ENCODE data around the gene ESR2. TPM values are rescaled to one million over a fixed set of nuclear protein-coding genes. Genes with fewer than 3 reads are reported as not detected.
A peak's percentile ranks its signal among the peaks of the same experiment; 100 is the strongest.

ESR2 gene
- total RNA-seq, 4 donors from 2014 or later, result 0.51 TPM; not detected in 3

DNA sequence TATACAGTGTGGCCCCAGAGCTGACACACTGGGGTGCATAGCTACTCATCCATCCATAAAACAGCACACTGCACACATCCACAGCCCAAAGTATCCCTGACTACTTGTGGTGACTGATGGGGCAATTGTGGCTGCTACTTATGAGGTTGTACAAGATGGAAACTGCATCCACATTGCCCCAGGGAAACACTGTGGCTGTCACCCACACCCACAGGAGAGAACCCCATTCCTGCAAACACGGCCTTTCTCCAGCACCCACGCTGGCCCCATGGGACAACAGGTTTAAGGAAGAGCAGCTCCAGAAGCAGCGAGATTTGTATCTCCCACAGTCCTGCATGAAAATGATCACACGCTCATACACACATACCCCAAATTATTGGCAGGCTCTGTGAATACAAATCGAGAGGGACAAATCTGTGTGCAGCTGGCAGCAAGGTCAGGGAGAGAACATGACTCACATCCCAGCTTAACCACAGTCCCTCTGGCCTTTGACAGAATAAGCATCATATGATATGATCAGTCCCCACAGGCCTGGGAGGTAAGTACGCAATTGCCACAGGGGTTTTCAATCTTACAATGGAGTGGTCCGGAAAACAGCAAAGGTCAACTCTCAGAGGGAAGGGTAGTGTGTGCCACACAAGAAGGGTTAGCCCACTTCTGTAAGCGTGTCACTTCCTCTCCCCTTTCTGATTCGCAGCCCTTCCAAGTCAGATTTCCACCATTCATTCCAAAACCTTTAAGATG is 61.9 kb downstream of the ESR2 start:
- DNase-seq (peak; percentile 61 to 81), ATAC-seq (peak; percentile 88 to 93)
- in situ Hi-C loops (cut with MboI; ENCODE audit: low sequenced_read_pairs in 4 of 4), result no loop called here
- TF ChIP-seq POLR2A (IDR thresholded peaks at IDR 0.05), result peak in 1 of 2 donors; percentile 34
- TF ChIP-seq, protein P1, sequence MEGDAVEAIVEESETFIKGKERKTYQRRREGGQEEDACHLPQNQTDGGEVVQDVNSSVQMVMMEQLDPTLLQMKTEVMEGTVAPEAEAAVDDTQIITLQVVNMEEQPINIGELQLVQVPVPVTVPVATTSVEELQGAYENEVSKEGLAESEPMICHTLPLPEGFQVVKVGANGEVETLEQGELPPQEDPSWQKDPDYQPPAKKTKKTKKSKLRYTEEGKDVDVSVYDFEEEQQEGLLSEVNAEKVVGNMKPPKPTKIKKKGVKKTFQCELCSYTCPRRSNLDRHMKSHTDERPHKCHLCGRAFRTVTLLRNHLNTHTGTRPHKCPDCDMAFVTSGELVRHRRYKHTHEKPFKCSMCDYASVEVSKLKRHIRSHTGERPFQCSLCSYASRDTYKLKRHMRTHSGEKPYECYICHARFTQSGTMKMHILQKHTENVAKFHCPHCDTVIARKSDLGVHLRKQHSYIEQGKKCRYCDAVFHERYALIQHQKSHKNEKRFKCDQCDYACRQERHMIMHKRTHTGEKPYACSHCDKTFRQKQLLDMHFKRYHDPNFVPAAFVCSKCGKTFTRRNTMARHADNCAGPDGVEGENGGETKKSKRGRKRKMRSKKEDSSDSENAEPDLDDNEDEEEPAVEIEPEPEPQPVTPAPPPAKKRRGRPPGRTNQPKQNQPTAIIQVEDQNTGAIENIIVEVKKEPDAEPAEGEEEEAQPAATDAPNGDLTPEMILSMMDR (IDR thresholded peaks at IDR 0.05 in 4 of 5, conservative IDR thresholded peaks at IDR 0.05 in 1 of 5), result no peak
- H3K27ac ChIP-seq, result peak overlapping the region; percentile 86 to 99 (median 92)
- H3K27me3 ChIP-seq, result no peaks in the 10 kb centered on the region
- H3K4me3 ChIP-seq, result no peak overlapping the region
- intact Hi-C loops (cut with DNase I; ENCODE audit: low total_unique reads), result loop anchor here (5.0 kb wide), 1 partner anchor 65 kb away; no protein-coding TSS in a partner anchor
- peaks cover 0 to 27% of the 10 kb centered on the region in 2 donors for H3K36me3 ChIP-seq
- no peaks in the 10 kb centered on the region for H3K9me3 ChIP-seq
- peaks cover 9 to 18% of the 10 kb centered on the region in 2 donors for H3K4me1 ChIP-seq

DNA sequence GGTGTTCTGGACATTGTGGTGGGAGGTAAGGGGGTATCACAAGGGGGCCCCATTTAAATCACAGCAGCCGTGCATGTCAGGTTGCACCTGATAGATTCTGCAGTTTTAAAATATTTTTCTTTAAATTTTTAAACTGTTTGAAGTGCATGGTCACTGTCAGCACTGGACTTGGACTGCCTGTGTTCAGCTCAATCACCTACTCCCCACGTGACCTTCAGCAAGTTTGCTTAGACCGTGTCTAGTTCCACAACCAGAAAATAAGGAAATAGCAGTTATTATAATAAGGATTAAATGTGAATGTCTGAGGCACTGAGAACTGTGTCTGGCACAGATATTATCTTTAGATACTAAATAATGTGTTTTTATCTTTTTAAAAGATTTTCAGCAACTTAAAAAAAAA is 64.7 kb downstream of the ESR2 start:
- Histone ChIP-seq H3K27me3 (no peaks in the 10 kb centered on the region), H3K4me1 (peaks cover 21 to 25% of the 10 kb centered on the region in 2 donors), H3K9me3 (no peaks in the 10 kb centered on the region), H3K27ac (peak overlapping the region; percentile 46 to 99 (median 92)), H3K4me3 (no peak overlapping the region), H3K36me3 (peaks cover 0 to 55% of the 10 kb centered on the region in 2 donors)
- DNase-seq, result no peak
- in situ Hi-C loops (cut with MboI; ENCODE audit: low sequenced_read_pairs in 4 of 4), result no loop called here
- TF ChIP-seq, protein P1 (IDR thresholded peaks at IDR 0.05 in 4 of 5, conservative IDR thresholded peaks at IDR 0.05 in 1 of 5), result no peak
- no peak for TF ChIP-seq POLR2A (IDR thresholded peaks at IDR 0.05)
- intact Hi-C loops (cut with DNase I; ENCODE audit: low total_unique reads), result no loop called here
- ATAC-seq, result no peak

- peaks cover 0 to 71% of the 10 kb centered on the region in 2 donors for H3K36me3 ChIP-seq
- peak overlapping the region; percentile 7 to 99 (median 92) for H3K27ac ChIP-seq
Observed at GRCh38 chr14:64227856-64228255, 66.3 kb downstream of the ESR2 start.

GRCh38 chr14:64225151-64225757 is 68.9 kb downstream of the ESR2 start:
- no peak overlapping the region for H3K4me3 ChIP-seq
- ATAC-seq (peak in 1 of 2 donors; percentile 38), DNase-seq (peak in 1 of 2 donors; percentile 77)
- peaks cover 0 to 93% of the 10 kb centered on the region in 2 donors for H3K36me3 ChIP-seq
- H3K27ac ChIP-seq, result peak overlapping the region; percentile 89 to 99 (median 96)
- intact Hi-C loops (cut with DNase I; ENCODE audit: low total_unique reads), result no loop called here
- TF ChIP-seq, protein P1 (IDR thresholded peaks at IDR 0.05 in 4 of 5, conservative IDR thresholded peaks at IDR 0.05 in 1 of 5), result no peak
- TF ChIP-seq POLR2A (IDR thresholded peaks at IDR 0.05), result no peak
- in situ Hi-C loops (cut with MboI; ENCODE audit: low sequenced_read_pairs in 4 of 4), result no loop called here
- no peaks in the 10 kb centered on the region for H3K9me3 ChIP-seq
- no peaks in the 10 kb centered on the region for H3K27me3 ChIP-seq
- peaks cover 42 to 43% of the 10 kb centered on the region in 2 donors for H3K4me1 ChIP-seq

More at GRCh38 chr14:64227856-64228255, 66.3 kb downstream of the ESR2 start:
- H3K4me3 ChIP-seq, result no peak overlapping the region
- H3K27me3 ChIP-seq, result no peaks in the 10 kb centered on the region
- no peak for DNase-seq
- H3K4me1 ChIP-seq, result peaks cover 30 to 36% of the 10 kb centered on the region in 2 donors
- ATAC-seq, result no peak
- TF ChIP-seq, protein P1 (IDR thresholded peaks at IDR 0.05 in 4 of 5, conservative IDR thresholded peaks at IDR 0.05 in 1 of 5), result no peak
- intact Hi-C loops (cut with DNase I; ENCODE audit: low total_unique reads), result no loop called here
- in situ Hi-C loops (cut with MboI; ENCODE audit: low sequenced_read_pairs in 4 of 4), result no loop called here
- no peaks in the 10 kb centered on the region for H3K9me3 ChIP-seq
